HepG2 (cell line): ENCODE results near the gene YIF1B. TPM values are rescaled to one million over a fixed set of nuclear protein-coding genes. Genes with fewer than 3 reads are reported as not detected.

ENCODE experiments used
- AHR ChIP-seq: IDR thresholded peaks from 2 replicates; pipeline ENCODE4 v1.6.1; 2018; ENCODE audit warnings: missing genetic modification reagents, missing compliant biosample characterization
- ELF1 ChIP-seq: sonication (generic); formaldehyde crosslinking; IDR thresholded peaks from 2 replicates; pipeline ENCODE4 v1.4.0; 2020; ENCODE audit warnings: missing genetic modification reagents
- FIP1L1 ChIP-seq: fragments of 200-400 bp; formaldehyde crosslinking; IDR thresholded peaks from 2 replicates; pipeline ENCODE4 v1.6.1; 2018; ENCODE audit warnings: low read depth, mild to moderate bottlenecking, low read length, moderate library complexity, borderline replicate concordance; ENCODE audit not compliant: insufficient read depth
- FOXC1 ChIP-seq: sonication (generic); formaldehyde crosslinking; IDR thresholded peaks from 2 replicates; pipeline ENCODE4 v1.8.0; 2022; ENCODE audit warnings: mild to moderate bottlenecking, missing genetic modification reagents, borderline replicate concordance
- KDM4B ChIP-seq: sonication (generic); formaldehyde crosslinking; IDR thresholded peaks from 2 replicates; pipeline ENCODE4 v1.4.0; 2020; ENCODE audit warnings: missing genetic modification reagents
- REXO4 ChIP-seq: sonication (generic); formaldehyde crosslinking; IDR thresholded peaks from 2 replicates; pipeline ENCODE4 v1.8.0; 2022; ENCODE audit warnings: missing genetic modification reagents, mild to moderate bottlenecking, borderline replicate concordance
- ZMYM3 ChIP-seq: sonication (generic); formaldehyde crosslinking; IDR thresholded peaks from 2 replicates; pipeline ENCODE4 v1.5.1; 2020; ENCODE audit warnings: mild to moderate bottlenecking, missing genetic modification reagents
- ZNF296 ChIP-seq: sonication (generic); formaldehyde crosslinking; conservative IDR thresholded peaks from 2 replicates; pipeline ENCODE4 v1.5.0; 2020; ENCODE audit warnings: mild to moderate bottlenecking, missing genetic modification reagents
- ZNF83 ChIP-seq: sonication (generic); formaldehyde crosslinking; IDR thresholded peaks from 2 replicates; pipeline ENCODE4 v1.4.0; 2020; ENCODE audit warnings: missing genetic modification reagents, mild to moderate bottlenecking, borderline replicate concordance
- polyA plus RNA-seq, 8 experiments: library from polyadenylated mRNA; depleted of rRNA in 3 of 8; stranded (reverse) in 7 of 8; unstranded in 1 of 8; fragments of >200 nt; fragmentation: Illumina TruSeq in 4 of 8; extraction: Trizol in 4 of 8; gene quantifications; 2 replicates each; pipeline versions ENCODE4 v1.2.1 to v1.2.3, GENCODE V29; 2011 to 2016; ENCODE audit warnings: low read depth in 4 of 8, missing spikeins in 1 of 8, mixed read lengths in 1 of 8; ENCODE audit not compliant: insufficient read depth in 1 of 8
- total RNA-seq, 5 experiments: library from RNA; depleted of rRNA; stranded (reverse); fragments of >200 nt; fragmentation: Illumina TruSeq; extraction: Trizol; gene quantifications; 2 replicates each; pipeline ENCODE4 v1.2.3, GENCODE V29; 2016; ENCODE audit warnings: low read depth in 1 of 5
- TF ChIP-seq, protein P1 (sequence below): sonication (generic); formaldehyde crosslinking; IDR thresholded peaks from 2 replicates; pipeline ENCODE4 v1.4.0; 2020; ENCODE audit warnings: missing genetic modification reagents
- TF ChIP-seq, protein P2 (sequence below): IDR thresholded peaks from 2 replicates; pipeline ENCODE4 v1.6.1; 2016
- TF ChIP-seq, protein P3 (sequence below): sonication (generic); formaldehyde crosslinking; IDR thresholded peaks from 2 replicates; pipeline ENCODE4 v1.5.0; 2020; ENCODE audit warnings: mild to moderate bottlenecking, missing genetic modification reagents
- TF ChIP-seq, protein P4 (sequence below): sonication (generic); formaldehyde crosslinking; IDR thresholded peaks from 2 replicates; pipeline ENCODE4 v1.5.1; 2020; ENCODE audit warnings: missing genetic modification reagents, mild to moderate bottlenecking, borderline replicate concordance
- TF ChIP-seq, protein P5 (sequence below): sonication (generic); formaldehyde crosslinking; IDR thresholded peaks from 2 replicates; pipeline ENCODE4 v1.5.1; 2020; ENCODE audit warnings: missing genetic modification reagents, mild to moderate bottlenecking, borderline replicate concordance
- TF ChIP-seq, protein P6 (sequence below): sonication (generic); formaldehyde crosslinking; conservative IDR thresholded peaks from 2 replicates; pipeline ENCODE4 v1.4.0; 2020; ENCODE audit warnings: missing genetic modification reagents

Gene YIF1B
- total and polyA plus RNA-seq, 2 of the 13 experiments (the other 11 are each of a cell fraction or from before 2014, with no cell fraction given) = 41.4 to 85.2 TPM

DNA sequence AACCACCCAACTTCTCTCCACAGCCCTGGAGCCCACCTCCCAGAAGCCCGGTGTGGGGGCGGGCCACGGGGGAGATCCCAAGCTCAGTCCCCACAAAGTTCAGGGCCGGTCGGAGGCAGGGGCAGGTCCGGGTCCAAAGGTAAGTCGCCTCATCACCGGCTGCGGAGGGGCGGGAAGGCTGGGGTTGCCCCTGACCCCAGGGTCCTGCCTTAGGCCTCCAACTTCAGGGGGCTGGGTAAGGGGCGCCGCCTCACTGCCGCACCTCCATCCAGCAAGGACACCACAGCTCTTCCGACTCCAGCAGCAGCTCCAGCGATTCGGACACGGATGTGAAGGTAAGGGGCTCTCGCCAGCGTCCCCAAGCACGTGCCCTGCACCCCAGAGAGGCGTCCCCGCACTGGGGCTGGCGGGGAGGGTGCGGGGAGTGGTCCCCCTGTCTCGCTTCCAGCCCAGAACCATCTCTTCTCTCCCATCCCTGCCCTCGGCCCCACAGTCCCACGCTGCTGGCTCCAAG is 11.3 kb downstream of the YIF1B start (continued):
- TF ChIP-seq, protein P1, sequence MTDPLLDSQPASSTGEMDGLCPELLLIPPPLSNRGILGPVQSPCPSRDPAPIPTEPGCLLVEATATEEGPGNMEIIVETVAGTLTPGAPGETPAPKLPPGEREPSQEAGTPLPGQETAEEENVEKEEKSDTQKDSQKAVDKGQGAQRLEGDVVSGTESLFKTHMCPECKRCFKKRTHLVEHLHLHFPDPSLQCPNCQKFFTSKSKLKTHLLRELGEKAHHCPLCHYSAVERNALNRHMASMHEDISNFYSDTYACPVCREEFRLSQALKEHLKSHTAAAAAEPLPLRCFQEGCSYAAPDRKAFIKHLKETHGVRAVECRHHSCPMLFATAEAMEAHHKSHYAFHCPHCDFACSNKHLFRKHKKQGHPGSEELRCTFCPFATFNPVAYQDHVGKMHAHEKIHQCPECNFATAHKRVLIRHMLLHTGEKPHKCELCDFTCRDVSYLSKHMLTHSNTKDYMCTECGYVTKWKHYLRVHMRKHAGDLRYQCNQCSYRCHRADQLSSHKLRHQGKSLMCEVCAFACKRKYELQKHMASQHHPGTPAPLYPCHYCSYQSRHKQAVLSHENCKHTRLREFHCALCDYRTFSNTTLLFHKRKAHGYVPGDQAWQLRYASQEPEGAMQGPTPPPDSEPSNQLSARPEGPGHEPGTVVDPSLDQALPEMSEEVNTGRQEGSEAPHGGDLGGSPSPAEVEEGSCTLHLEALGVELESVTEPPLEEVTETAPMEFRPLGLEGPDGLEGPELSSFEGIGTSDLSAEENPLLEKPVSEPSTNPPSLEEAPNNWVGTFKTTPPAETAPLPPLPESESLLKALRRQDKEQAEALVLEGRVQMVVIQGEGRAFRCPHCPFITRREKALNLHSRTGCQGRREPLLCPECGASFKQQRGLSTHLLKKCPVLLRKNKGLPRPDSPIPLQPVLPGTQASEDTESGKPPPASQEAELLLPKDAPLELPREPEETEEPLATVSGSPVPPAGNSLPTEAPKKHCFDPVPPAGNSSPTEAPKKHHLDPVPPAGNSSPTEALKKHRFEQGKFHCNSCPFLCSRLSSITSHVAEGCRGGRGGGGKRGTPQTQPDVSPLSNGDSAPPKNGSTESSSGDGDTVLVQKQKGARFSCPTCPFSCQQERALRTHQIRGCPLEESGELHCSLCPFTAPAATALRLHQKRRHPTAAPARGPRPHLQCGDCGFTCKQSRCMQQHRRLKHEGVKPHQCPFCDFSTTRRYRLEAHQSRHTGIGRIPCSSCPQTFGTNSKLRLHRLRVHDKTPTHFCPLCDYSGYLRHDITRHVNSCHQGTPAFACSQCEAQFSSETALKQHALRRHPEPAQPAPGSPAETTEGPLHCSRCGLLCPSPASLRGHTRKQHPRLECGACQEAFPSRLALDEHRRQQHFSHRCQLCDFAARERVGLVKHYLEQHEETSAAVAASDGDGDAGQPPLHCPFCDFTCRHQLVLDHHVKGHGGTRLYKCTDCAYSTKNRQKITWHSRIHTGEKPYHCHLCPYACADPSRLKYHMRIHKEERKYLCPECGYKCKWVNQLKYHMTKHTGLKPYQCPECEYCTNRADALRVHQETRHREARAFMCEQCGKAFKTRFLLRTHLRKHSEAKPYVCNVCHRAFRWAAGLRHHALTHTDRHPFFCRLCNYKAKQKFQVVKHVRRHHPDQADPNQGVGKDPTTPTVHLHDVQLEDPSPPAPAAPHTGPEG = no peak
- TF ChIP-seq ZMYM3 (no peak), ZNF296 (CRISPR knock-in tag) (no peak), FOXC1 (CRISPR knock-in tag) (no peak), REXO4 (CRISPR knock-in tag) (no peak), AHR (CRISPR knock-in tag) (no peak), FIP1L1 (no peak), ZNF83 (CRISPR knock-in tag) (no peak), ELF1 (CRISPR knock-in tag) (no peak), KDM4B (no peak)
- TF ChIP-seq, protein P2, sequence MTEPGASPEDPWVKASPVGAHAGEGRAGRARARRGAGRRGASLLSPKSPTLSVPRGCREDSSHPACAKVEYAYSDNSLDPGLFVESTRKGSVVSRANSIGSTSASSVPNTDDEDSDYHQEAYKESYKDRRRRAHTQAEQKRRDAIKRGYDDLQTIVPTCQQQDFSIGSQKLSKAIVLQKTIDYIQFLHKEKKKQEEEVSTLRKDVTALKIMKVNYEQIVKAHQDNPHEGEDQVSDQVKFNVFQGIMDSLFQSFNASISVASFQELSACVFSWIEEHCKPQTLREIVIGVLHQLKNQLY (CRISPR knock-in tag) = no peak
- TF ChIP-seq, protein P3, sequence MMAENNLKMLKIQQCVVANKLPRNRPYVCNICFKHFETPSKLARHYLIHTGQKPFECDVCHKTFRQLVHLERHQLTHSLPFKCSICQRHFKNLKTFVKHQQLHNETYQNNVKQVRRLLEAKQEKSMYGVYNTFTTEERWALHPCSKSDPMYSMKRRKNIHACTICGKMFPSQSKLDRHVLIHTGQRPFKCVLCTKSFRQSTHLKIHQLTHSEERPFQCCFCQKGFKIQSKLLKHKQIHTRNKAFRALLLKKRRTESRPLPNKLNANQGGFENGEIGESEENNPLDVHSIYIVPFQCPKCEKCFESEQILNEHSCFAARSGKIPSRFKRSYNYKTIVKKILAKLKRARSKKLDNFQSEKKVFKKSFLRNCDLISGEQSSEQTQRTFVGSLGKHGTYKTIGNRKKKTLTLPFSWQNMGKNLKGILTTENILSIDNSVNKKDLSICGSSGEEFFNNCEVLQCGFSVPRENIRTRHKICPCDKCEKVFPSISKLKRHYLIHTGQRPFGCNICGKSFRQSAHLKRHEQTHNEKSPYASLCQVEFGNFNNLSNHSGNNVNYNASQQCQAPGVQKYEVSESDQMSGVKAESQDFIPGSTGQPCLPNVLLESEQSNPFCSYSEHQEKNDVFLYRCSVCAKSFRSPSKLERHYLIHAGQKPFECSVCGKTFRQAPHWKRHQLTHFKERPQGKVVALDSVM (CRISPR knock-in tag) = no peak
- TF ChIP-seq, protein P4, sequence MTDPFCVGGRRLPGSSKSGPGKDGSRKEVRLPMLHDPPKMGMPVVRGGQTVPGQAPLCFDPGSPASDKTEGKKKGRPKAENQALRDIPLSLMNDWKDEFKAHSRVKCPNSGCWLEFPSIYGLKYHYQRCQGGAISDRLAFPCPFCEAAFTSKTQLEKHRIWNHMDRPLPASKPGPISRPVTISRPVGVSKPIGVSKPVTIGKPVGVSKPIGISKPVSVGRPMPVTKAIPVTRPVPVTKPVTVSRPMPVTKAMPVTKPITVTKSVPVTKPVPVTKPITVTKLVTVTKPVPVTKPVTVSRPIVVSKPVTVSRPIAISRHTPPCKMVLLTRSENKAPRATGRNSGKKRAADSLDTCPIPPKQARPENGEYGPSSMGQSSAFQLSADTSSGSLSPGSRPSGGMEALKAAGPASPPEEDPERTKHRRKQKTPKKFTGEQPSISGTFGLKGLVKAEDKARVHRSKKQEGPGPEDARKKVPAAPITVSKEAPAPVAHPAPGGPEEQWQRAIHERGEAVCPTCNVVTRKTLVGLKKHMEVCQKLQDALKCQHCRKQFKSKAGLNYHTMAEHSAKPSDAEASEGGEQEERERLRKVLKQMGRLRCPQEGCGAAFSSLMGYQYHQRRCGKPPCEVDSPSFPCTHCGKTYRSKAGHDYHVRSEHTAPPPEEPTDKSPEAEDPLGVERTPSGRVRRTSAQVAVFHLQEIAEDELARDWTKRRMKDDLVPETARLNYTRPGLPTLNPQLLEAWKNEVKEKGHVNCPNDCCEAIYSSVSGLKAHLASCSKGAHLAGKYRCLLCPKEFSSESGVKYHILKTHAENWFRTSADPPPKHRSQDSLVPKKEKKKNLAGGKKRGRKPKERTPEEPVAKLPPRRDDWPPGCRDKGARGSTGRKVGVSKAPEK = no peak
- TF ChIP-seq, protein P5, sequence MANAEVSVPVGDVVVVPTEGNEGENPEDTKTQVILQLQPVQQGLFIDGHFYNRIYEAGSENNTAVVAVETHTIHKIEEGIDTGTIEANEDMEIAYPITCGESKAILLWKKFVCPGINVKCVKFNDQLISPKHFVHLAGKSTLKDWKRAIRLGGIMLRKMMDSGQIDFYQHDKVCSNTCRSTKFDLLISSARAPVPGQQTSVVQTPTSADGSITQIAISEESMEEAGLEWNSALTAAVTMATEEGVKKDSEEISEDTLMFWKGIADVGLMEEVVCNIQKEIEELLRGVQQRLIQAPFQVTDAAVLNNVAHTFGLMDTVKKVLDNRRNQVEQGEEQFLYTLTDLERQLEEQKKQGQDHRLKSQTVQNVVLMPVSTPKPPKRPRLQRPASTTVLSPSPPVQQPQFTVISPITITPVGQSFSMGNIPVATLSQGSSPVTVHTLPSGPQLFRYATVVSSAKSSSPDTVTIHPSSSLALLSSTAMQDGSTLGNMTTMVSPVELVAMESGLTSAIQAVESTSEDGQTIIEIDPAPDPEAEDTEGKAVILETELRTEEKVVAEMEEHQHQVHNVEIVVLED (CRISPR knock-in tag) = no peak
- TF ChIP-seq, protein P6, sequence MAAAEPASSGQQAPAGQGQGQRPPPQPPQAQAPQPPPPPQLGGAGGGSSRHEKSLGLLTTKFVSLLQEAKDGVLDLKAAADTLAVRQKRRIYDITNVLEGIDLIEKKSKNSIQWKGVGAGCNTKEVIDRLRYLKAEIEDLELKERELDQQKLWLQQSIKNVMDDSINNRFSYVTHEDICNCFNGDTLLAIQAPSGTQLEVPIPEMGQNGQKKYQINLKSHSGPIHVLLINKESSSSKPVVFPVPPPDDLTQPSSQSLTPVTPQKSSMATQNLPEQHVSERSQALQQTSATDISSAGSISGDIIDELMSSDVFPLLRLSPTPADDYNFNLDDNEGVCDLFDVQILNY (CRISPR knock-in tag) = no peak
